SK-N-SH (cell line): Measurements from ENCODE around the gene PWP1.

ENCODE experiments used
- POLR2AphosphoS5 ChIP-seq: IDR thresholded peaks from 2 replicates; pipeline ENCODE4 v1.6.1; 2012; ENCODE audit warnings: low read depth, low read length
- TAF1 ChIP-seq: IDR thresholded peaks from 2 replicates; pipeline ENCODE4 v1.6.1; 2012; ENCODE audit warnings: low read depth, mild to moderate bottlenecking, low read length, moderate library complexity, borderline replicate concordance
- TEAD4 ChIP-seq: IDR thresholded peaks from 2 replicates; pipeline ENCODE4 v1.4.0; 2012; ENCODE audit warnings: mild to moderate bottlenecking, borderline replicate concordance; ENCODE audit not compliant: insufficient read depth
- TF ChIP-seq, protein P1 (sequence below): fragments of 200-600 bp; sonication (generic); IDR thresholded peaks from 2 replicates; pipeline ENCODE4 v1.6.1; 2017; ENCODE audit warnings: antibody characterized with exemption, mild to moderate bottlenecking, moderate library complexity
- TF ChIP-seq, protein P2 (sequence below): IDR thresholded peaks from 2 replicates; pipeline ENCODE4 v1.6.1; 2012; ENCODE audit warnings: mild to moderate bottlenecking, low read depth, low read length, moderate library complexity
- TF ChIP-seq, protein P3 (sequence below): IDR thresholded peaks from 2 replicates; pipeline ENCODE4 v1.4.0; 2012; ENCODE audit warnings: low read depth
- TF ChIP-seq, protein P4 (sequence below): IDR thresholded peaks from 2 replicates; pipeline ENCODE4; 2012

DNA sequence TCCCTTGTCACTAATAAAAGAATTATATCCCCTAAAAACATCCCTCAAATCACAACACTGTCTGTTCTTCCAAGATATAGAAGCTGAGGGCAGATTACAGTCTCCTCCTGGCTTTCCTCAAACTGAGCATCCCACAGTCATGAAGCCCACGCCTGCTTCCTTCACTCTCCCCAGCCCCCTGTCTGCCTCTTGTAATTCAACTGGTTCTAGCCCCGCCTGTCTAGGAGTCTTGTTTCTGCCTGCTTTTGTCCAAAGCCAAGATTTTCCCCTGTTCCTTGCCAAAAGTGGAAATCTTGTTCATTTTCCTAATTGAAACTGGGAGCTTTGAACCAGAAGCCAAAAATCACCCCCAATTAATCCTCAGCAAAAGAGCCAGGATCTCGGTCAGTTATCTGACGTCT, 35.9 kb upstream of the PWP1 start:
- no peak for TF ChIP-seq TAF1
- TF ChIP-seq TEAD4: no peak
- TF ChIP-seq, protein P1, sequence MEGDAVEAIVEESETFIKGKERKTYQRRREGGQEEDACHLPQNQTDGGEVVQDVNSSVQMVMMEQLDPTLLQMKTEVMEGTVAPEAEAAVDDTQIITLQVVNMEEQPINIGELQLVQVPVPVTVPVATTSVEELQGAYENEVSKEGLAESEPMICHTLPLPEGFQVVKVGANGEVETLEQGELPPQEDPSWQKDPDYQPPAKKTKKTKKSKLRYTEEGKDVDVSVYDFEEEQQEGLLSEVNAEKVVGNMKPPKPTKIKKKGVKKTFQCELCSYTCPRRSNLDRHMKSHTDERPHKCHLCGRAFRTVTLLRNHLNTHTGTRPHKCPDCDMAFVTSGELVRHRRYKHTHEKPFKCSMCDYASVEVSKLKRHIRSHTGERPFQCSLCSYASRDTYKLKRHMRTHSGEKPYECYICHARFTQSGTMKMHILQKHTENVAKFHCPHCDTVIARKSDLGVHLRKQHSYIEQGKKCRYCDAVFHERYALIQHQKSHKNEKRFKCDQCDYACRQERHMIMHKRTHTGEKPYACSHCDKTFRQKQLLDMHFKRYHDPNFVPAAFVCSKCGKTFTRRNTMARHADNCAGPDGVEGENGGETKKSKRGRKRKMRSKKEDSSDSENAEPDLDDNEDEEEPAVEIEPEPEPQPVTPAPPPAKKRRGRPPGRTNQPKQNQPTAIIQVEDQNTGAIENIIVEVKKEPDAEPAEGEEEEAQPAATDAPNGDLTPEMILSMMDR: no peak
- TF ChIP-seq, protein P2, sequence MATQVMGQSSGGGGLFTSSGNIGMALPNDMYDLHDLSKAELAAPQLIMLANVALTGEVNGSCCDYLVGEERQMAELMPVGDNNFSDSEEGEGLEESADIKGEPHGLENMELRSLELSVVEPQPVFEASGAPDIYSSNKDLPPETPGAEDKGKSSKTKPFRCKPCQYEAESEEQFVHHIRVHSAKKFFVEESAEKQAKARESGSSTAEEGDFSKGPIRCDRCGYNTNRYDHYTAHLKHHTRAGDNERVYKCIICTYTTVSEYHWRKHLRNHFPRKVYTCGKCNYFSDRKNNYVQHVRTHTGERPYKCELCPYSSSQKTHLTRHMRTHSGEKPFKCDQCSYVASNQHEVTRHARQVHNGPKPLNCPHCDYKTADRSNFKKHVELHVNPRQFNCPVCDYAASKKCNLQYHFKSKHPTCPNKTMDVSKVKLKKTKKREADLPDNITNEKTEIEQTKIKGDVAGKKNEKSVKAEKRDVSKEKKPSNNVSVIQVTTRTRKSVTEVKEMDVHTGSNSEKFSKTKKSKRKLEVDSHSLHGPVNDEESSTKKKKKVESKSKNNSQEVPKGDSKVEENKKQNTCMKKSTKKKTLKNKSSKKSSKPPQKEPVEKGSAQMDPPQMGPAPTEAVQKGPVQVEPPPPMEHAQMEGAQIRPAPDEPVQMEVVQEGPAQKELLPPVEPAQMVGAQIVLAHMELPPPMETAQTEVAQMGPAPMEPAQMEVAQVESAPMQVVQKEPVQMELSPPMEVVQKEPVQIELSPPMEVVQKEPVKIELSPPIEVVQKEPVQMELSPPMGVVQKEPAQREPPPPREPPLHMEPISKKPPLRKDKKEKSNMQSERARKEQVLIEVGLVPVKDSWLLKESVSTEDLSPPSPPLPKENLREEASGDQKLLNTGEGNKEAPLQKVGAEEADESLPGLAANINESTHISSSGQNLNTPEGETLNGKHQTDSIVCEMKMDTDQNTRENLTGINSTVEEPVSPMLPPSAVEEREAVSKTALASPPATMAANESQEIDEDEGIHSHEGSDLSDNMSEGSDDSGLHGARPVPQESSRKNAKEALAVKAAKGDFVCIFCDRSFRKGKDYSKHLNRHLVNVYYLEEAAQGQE: no peak
- no peak for TF ChIP-seq POLR2AphosphoS5
- TF ChIP-seq, protein P3, sequence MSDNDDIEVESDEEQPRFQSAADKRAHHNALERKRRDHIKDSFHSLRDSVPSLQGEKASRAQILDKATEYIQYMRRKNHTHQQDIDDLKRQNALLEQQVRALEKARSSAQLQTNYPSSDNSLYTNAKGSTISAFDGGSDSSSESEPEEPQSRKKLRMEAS: no peak
- TF ChIP-seq, protein P4, sequence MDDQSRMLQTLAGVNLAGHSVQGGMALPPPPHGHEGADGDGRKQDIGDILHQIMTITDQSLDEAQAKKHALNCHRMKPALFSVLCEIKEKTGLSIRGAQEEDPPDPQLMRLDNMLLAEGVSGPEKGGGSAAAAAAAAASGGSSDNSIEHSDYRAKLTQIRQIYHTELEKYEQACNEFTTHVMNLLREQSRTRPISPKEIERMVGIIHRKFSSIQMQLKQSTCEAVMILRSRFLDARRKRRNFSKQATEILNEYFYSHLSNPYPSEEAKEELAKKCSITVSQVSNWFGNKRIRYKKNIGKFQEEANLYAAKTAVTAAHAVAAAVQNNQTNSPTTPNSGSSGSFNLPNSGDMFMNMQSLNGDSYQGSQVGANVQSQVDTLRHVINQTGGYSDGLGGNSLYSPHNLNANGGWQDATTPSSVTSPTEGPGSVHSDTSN: no peak
